Endothelial cell of umbilical vein (primary cell): ENCODE measurements around the gene MLEC. TPM values are rescaled to one million over a fixed set of nuclear protein-coding genes. Genes with fewer than 3 reads are reported as not detected.

ENCODE experiments used
- BruUV-seq: library from RNA; stranded (reverse); fragments of 400-500 nt; replicated peaks from 2 replicates; lab custom pipeline; 2021; lab: Mats Ljungman, UMichigan
- CTCF ChIA-PET: fragments of 300-600, 350-600 bp; sonication (Branson Sonifier 250); formaldehyde crosslinking; loops from one replicate; lab custom pipeline; 2021; ENCODE audit warnings: antibody characterized with exemption, inconsistent platforms; lab: Charles Lee
- POLR2A ChIA-PET: fragments of 300-600, 350-600 bp; sonication (Branson Sonifier 250); formaldehyde crosslinking; loops from one replicate; lab custom pipeline; 2021; ENCODE audit warnings: antibody characterized with exemption, inconsistent platforms; lab: Charles Lee
- DNase-seq: peaks from one replicate; pipeline ENCODE4 v3.0.0-alpha.2; 2011; ENCODE audit warnings: low read depth, low spot score
- FAIRE-seq: peaks from 2 replicates; lab custom pipeline; 2011; peaks lifted over from hg19 to GRCh38; lab: Jason Lieb, UNC
- H2AFZ ChIP-seq: 2 replicates; pipeline ENCODE4 v1.6.0; 2012; ENCODE audit warnings: low read depth, low read length, control low read depth, inconsistent platforms
- H3K27ac ChIP-seq: 2 replicates; pipeline ENCODE4 v1.5.1; 2011; ENCODE audit warnings: low read depth, mild to moderate bottlenecking, control low read depth, low read length, moderate library complexity; ENCODE audit not compliant: insufficient read depth
- H3K27me3 ChIP-seq, 2 experiments: 2 replicates each; pipeline versions ENCODE4 v1.6.0 to v1.6.1; 2011; ENCODE audit warnings: low read length in 2 of 2, mixed read lengths in 1 of 2; ENCODE audit not compliant: control insufficient read depth in 2 of 2, insufficient read depth in 2 of 2
- H3K36me3 ChIP-seq, 2 experiments: 2 replicates in 1 of 2; 3 replicates in 1 of 2; pipeline ENCODE4 v1.5.1; 2011; ENCODE audit warnings: low read length in 2 of 2, mild to moderate bottlenecking in 1 of 2, moderate library complexity in 1 of 2; ENCODE audit not compliant: control insufficient read depth in 2 of 2, insufficient read depth in 2 of 2; ENCODE audit errors: extremely low read depth in 1 of 2
- H3K4me1 ChIP-seq: 3 replicates; pipeline ENCODE4 v1.5.1; 2011; ENCODE audit warnings: mild to moderate bottlenecking, low read length; ENCODE audit not compliant: control insufficient read depth, insufficient read depth; ENCODE audit errors: extremely low read depth
- H3K4me2 ChIP-seq: 2 replicates; pipeline ENCODE4 v1.6.1; 2011; ENCODE audit warnings: low read length, control low read depth, mixed read lengths; ENCODE audit not compliant: insufficient read depth
- H3K4me3 ChIP-seq, 3 experiments: fragments of 200-600 bp in 1 of 3; sonication (generic), shearing (Covaris generic) in 1 of 3; replicated peaks in 1 of 3; 2 replicates each; pipeline ENCODE4 v1.5.1; 2011 to 2016; ENCODE audit warnings: control low read depth in 3 of 3, low read length in 3 of 3, mild to moderate bottlenecking in 2 of 3, inconsistent platforms in 1 of 3, low read depth in 1 of 3, moderate library complexity in 1 of 3; ENCODE audit not compliant: insufficient read depth in 1 of 3
- H3K79me2 ChIP-seq: 2 replicates; pipeline ENCODE4 v1.6.0; 2012; ENCODE audit warnings: low read length, inconsistent platforms; ENCODE audit not compliant: control insufficient read depth, insufficient read depth
- H3K9ac ChIP-seq: replicated peaks from 2 replicates; pipeline ENCODE3; 2011; ENCODE audit warnings: low read length, control low read depth; ENCODE audit not compliant: insufficient read depth; ENCODE audit errors: extremely low read depth
- H3K9me1 ChIP-seq: replicated peaks from 3 replicates; pipeline ENCODE4 v1.6.0; 2011; ENCODE audit warnings: mild to moderate bottlenecking, low read length; ENCODE audit not compliant: control insufficient read depth, insufficient read depth; ENCODE audit errors: extremely low read depth
- H3K9me3 ChIP-seq: replicated peaks from 2 replicates; pipeline ENCODE4 v1.5.1; 2012; ENCODE audit warnings: low read length, inconsistent platforms; ENCODE audit not compliant: control insufficient read depth, insufficient read depth
- H4K20me1 ChIP-seq: replicated peaks from 2 replicates; pipeline ENCODE3; 2011; ENCODE audit warnings: mild to moderate bottlenecking, low read length; ENCODE audit not compliant: control insufficient read depth, insufficient read depth; ENCODE audit errors: extremely low read depth
- GATA2 ChIP-seq: IDR thresholded peaks from 2 replicates; pipeline ENCODE4 v1.7.0; 2011; ENCODE audit warnings: low read depth, mild to moderate bottlenecking, moderate library complexity, mixed read lengths, low read length; ENCODE audit not compliant: insufficient read length, insufficient read depth
- POLR2A ChIP-seq: IDR thresholded peaks from 2 replicates; pipeline ENCODE4 v1.6.1; 2012; ENCODE audit warnings: low read depth, mild to moderate bottlenecking, control low read depth, low read length
- dilution Hi-C: fragments of 300-500 bp; cut with MboI; formaldehyde crosslinking; loops from one replicate; pipeline ENCODE4 v1.15.0; 2019; ENCODE audit warnings: low sequenced_read_pairs; ENCODE audit not compliant: extremely low pct_ligation_motif_present
- intact Hi-C: fragments of 100-400 bp; cut with micrococcal nuclease; formaldehyde crosslinking; loops from one replicate; pipeline ENCODE4 v1.10.0; 2022
- polyA plus RNA-seq, 4 experiments: library from polyadenylated mRNA; depleted of rRNA in 3 of 4; stranded (reverse) in 3 of 4; unstranded in 1 of 4; fragments of >200 nt; gene quantifications; 2 replicates each; pipeline versions ENCODE4 v1.2.1 to v1.2.3, GENCODE V29; 2011 to 2012; ENCODE audit warnings: missing spikeins in 1 of 4
- total RNA-seq: library from RNA; stranded (reverse); gene quantifications from 2 replicates; pipeline ENCODE4 v1.2.3, GENCODE V29; 2021
- TF ChIP-seq, protein P1 (sequence below), 2 donors: IDR thresholded peaks; 1 replicate in 1 of 2; 2 replicates in 1 of 2; pipeline ENCODE4 v1.5.1; 2011; ENCODE audit warnings: low read length in 2 of 2, mild to moderate bottlenecking in 2 of 2, moderate library complexity in 2 of 2, control low read depth in 1 of 2, inconsistent platforms in 1 of 2, low read depth in 1 of 2; ENCODE audit not compliant: insufficient read depth in 1 of 2; ENCODE audit errors: extremely low read depth in 1 of 2

MLEC gene
- total and polyA plus RNA-seq, 2 donors (not counting 3 experiments of a cell fraction or from before 2014, with no cell fraction given), result 28.4 to 144 TPM

DNA sequence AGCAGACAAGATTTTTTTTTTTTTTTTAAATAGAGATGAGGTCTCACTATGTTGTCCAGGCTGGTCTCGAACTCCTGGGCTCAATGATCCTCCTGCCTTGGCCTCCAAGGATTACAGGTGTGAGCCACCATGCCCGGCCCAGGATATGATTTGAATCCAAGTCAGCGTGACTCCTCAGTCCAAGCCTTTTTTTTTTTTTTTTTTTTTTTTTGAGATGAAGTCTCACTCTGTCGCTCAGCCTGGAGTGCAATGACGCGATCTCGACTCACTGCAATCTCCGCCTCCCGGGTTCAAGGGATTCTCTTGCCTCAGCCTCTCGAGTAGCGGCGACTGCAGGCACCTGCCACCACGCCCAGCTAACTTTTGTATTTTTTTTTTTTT lies 39.6 kb upstream of the MLEC start:
- BruUV-seq, result no TSS peak
- FAIRE-seq (no peak), DNase-seq (no peak)
- H3K4me3 ChIP-seq, result no peak overlapping the region
- H3K27ac ChIP-seq, result no peak overlapping the region
- H3K4me1 ChIP-seq, result peaks cover 10% of the 10 kb centered on the region
- H2AFZ ChIP-seq, result no peak overlapping the region
- H3K9me3 ChIP-seq, result no peaks in the 10 kb centered on the region
- H4K20me1 ChIP-seq, result no peaks in the 10 kb centered on the region
- no peak overlapping the region for H3K4me2 ChIP-seq
- dilution Hi-C loops (no loop called here), intact Hi-C loops (loop anchor here (1.0 to 10.0 kb wide), 4 partner anchors 67 to 447 kb away; no protein-coding TSS in a partner anchor)
- no peaks in the 10 kb centered on the region for H3K79me2 ChIP-seq
- CTCF ChIA-PET, result interaction anchor here (0.9 to 6.5 kb wide), 12 partner anchors 11 to 357 kb away, joined by 3 to 87 read pairs (median 12); partner anchors contain the start of genes ACADS, MLEC, POP5 and UNC119B
- no peak overlapping the region for H3K9ac ChIP-seq
- H3K9me1 ChIP-seq, result no peaks in the 10 kb centered on the region
- POLR2A ChIA-PET, result no interaction called here
- no peaks in the 10 kb centered on the region for H3K36me3 ChIP-seq
- peaks cover 53% of the 10 kb centered on the region in 2 experiments for H3K27me3 ChIP-seq
- TF ChIP-seq, protein P1, sequence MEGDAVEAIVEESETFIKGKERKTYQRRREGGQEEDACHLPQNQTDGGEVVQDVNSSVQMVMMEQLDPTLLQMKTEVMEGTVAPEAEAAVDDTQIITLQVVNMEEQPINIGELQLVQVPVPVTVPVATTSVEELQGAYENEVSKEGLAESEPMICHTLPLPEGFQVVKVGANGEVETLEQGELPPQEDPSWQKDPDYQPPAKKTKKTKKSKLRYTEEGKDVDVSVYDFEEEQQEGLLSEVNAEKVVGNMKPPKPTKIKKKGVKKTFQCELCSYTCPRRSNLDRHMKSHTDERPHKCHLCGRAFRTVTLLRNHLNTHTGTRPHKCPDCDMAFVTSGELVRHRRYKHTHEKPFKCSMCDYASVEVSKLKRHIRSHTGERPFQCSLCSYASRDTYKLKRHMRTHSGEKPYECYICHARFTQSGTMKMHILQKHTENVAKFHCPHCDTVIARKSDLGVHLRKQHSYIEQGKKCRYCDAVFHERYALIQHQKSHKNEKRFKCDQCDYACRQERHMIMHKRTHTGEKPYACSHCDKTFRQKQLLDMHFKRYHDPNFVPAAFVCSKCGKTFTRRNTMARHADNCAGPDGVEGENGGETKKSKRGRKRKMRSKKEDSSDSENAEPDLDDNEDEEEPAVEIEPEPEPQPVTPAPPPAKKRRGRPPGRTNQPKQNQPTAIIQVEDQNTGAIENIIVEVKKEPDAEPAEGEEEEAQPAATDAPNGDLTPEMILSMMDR (IDR thresholded peaks at IDR 0.05; ENCODE audit: extremely low read depth in 1 of 2, insufficient read depth in 1 of 2, low read depth in 1 of 2, low read length in 2 of 2), result no peak
- no peak for TF ChIP-seq POLR2A
- no peak for TF ChIP-seq GATA2
